SK-N-SH treated with all-trans-retinoic acid at 6 μM for 48 hours (cell line): ENCODE measurements around the gene PDE9A.

Experiments
- ATAC-seq: fragments of 200-7000 bp; cut with Tn5 transposase; 3 replicates; pipeline ENCODE4 v1.9.1; 2020; ENCODE audit warnings: mild to moderate bottlenecking, moderate library complexity
- ARNTL ChIP-seq: fragments of 450-650 bp; formaldehyde crosslinking; IDR thresholded peaks from 2 replicates; pipeline ENCODE4 v1.5.0; 2020; ENCODE audit warnings: low read depth, mild to moderate bottlenecking, moderate library complexity, borderline replicate concordance
- BACH2 ChIP-seq: fragments of 250-450 bp; sonication (Bioruptor Pico); IDR thresholded peaks from 2 replicates; pipeline ENCODE4 v1.9.0; 2021; ENCODE audit warnings: mild to moderate bottlenecking, borderline replicate concordance
- CSDC2 ChIP-seq: fragments of 250-450 bp; sonication (Bioruptor Pico); IDR thresholded peaks from 2 replicates; pipeline ENCODE4 v1.5.0; 2020; ENCODE audit warnings: mild to moderate bottlenecking, moderate library complexity
- ESRRG ChIP-seq: fragments of 250-450 bp; sonication (Bioruptor Pico); IDR thresholded peaks from 2 replicates; pipeline ENCODE4 v1.6.1; 2021; ENCODE audit warnings: mild to moderate bottlenecking
- GLIS3 ChIP-seq: fragments of 250-450 bp; sonication (Bioruptor Pico); IDR thresholded peaks from 2 replicates; pipeline ENCODE4 v1.5.0; 2020; ENCODE audit warnings: mild to moderate bottlenecking, moderate library complexity
- ISL1 ChIP-seq: fragments of 250-450 bp; sonication (Bioruptor Pico); IDR thresholded peaks from 2 replicates; pipeline ENCODE4 v2.1.2; 2022; ENCODE audit warnings: mild to moderate bottlenecking, moderate library complexity
- OSR1 ChIP-seq: fragments of 250-450 bp; sonication (Bioruptor Pico); IDR thresholded peaks from 2 replicates; pipeline ENCODE4 v1.8.0; 2022; ENCODE audit warnings: moderate library complexity, mild to moderate bottlenecking, inconsistent platforms
- PATZ1 ChIP-seq: fragments of 250-450 bp; sonication (Bioruptor Pico); IDR thresholded peaks from 2 replicates; pipeline ENCODE4 v1.8.0; 2020; ENCODE audit warnings: mild to moderate bottlenecking, moderate library complexity, borderline replicate concordance
- PPARA ChIP-seq: fragments of 250-450 bp; sonication (Bioruptor Pico); IDR thresholded peaks from 2 replicates; pipeline ENCODE4 v1.5.0; 2020; ENCODE audit warnings: mild to moderate bottlenecking, borderline replicate concordance
- TCF4 ChIP-seq: fragments of 250-450 bp; sonication (Bioruptor Pico); IDR thresholded peaks from 2 replicates; pipeline ENCODE4 v1.8.0; 2021; ENCODE audit warnings: mild to moderate bottlenecking, moderate library complexity, borderline replicate concordance
- TOX ChIP-seq: fragments of 250-450 bp; sonication (Bioruptor Pico); IDR thresholded peaks from 2 replicates; pipeline ENCODE4 v1.8.0; 2021; ENCODE audit warnings: mild to moderate bottlenecking, moderate library complexity, borderline replicate concordance
- TSHZ2 ChIP-seq: fragments of 250-450 bp; sonication (Bioruptor Pico); IDR thresholded peaks from 2 replicates; pipeline ENCODE4 v1.5.0; 2020; ENCODE audit warnings: mild to moderate bottlenecking, moderate library complexity
- ZC3H10 ChIP-seq: fragments of 250-450 bp; sonication (Bioruptor Pico); IDR thresholded peaks from 2 replicates; pipeline ENCODE4 v1.5.1; 2021; ENCODE audit warnings: mild to moderate bottlenecking, moderate library complexity
- ZFP30 ChIP-seq: fragments of 450-650 bp; formaldehyde crosslinking; IDR thresholded peaks from 2 replicates; pipeline ENCODE4 v1.5.0; 2022; ENCODE audit warnings: mild to moderate bottlenecking, moderate library complexity
- ZNF8 ChIP-seq: fragments of 450-650 bp; formaldehyde crosslinking; IDR thresholded peaks from 2 replicates; pipeline ENCODE4 v1.5.0; 2020; ENCODE audit warnings: mild to moderate bottlenecking, moderate library complexity
- TF ChIP-seq, protein P1 (sequence below): fragments of 250-450 bp; sonication (Bioruptor Pico); IDR thresholded peaks from 2 replicates; pipeline ENCODE4 v1.8.0; 2021; ENCODE audit warnings: low read depth, mild to moderate bottlenecking, moderate library complexity, borderline replicate concordance

Gene PDE9A

GRCh38 chr21:42638266-42638863 is 15.1 kb upstream of the PDE9A start (continued):
- TF ChIP-seq GLIS3 (CRISPR knock-in tag) = no peak
- no peak for TF ChIP-seq OSR1 (CRISPR knock-in tag)
- TF ChIP-seq TCF4 (CRISPR knock-in tag) = no peak

DNA sequence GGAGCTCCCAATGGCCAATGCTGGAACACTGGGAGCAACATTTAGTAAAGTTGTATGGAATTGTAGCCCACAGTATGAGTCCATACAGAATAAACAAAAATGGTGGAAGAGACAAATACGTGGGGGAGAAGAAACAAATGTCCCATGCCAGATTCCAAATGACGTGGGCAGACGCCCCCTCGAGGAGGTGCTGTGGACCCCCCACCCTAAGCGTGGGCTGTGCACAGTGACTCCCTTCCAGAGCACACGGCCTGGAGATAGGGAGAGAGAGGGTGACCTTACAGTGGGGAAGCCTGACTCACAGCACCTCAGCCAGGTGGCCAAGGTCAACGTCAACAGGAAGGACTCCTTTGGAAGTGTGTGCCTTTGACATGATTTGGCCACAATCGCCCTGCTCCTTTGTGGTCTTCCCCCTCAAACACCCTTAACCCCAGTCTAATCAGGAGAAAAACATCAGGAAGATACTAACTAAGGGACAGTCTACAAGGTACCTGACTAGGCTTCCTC is 13.7 kb upstream of the PDE9A start:
- no peak for TF ChIP-seq BACH2 (CRISPR knock-in tag)
- TF ChIP-seq TSHZ2 = no peak
- TF ChIP-seq ZNF8 (CRISPR knock-in tag) = no peak
- no peak for TF ChIP-seq OSR1 (CRISPR knock-in tag)
- no peak for TF ChIP-seq PATZ1 (CRISPR knock-in tag)
- no peak for TF ChIP-seq ESRRG (CRISPR knock-in tag)
- no peak for TF ChIP-seq ZC3H10 (CRISPR knock-in tag)
- TF ChIP-seq ISL1 (CRISPR knock-in tag) = no peak
- ATAC-seq = no peak

- TF ChIP-seq CSDC2 (CRISPR knock-in tag) (no peak), ZFP30 (CRISPR knock-in tag) (no peak), ARNTL (no peak)
- ATAC-seq = no peak
Observed at GRCh38 chr21:42640486-42640885, 12.9 kb upstream of the PDE9A start.

DNA sequence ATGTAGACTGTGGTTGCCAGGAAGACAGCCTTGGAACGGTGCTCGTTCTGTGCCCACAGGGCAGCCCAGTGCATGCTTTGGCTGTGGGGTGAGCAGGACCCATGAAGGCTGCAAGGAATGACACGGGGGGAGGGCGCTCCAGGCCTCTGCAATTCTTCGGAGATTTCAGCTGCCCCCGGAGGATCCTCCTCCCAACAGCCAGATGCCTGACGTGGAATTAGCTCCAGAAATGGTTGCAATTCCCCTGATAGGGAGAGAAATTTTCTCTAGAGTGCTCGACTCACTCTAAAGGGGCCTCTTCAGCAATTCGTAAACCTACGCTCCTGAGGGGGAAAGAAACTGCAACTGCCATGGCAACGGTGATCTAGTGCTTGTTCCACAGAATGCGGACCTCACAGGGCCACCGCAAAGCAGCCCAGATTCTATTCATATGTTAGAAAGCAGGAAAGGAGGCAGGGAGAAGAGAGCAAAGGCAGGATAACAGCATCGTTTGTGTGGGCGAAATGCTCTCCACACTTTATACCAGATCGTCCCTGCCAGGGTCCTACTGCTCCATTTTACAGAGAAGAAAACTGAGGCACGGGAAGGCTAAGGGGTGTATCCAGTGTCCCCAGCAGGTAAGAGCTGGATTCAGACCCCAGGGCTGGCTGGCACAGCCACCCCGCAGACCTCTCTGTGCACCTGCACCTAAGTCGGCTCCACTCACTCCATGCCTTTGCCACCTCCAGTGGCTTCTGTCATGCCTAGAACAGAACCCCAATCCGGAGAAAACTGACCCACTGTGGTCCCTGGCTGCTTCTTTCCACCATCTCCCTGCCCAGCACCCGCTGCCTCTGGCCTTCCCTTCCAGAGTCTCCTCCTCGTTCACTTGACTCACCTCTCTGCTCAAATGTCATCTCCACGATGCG is 11.9 kb upstream of the PDE9A start:
- ATAC-seq = no peak

More for the DNA sequence above, 11.9 kb upstream of the PDE9A start:
- TF ChIP-seq ARNTL = no peak
- no peak for TF ChIP-seq ZC3H10 (CRISPR knock-in tag)
- no peak for TF ChIP-seq PPARA (CRISPR knock-in tag)
- no peak for TF ChIP-seq TOX (CRISPR knock-in tag)
- TF ChIP-seq TSHZ2 = no peak
- no peak for TF ChIP-seq ZFP30 (CRISPR knock-in tag)
- TF ChIP-seq, protein P1, sequence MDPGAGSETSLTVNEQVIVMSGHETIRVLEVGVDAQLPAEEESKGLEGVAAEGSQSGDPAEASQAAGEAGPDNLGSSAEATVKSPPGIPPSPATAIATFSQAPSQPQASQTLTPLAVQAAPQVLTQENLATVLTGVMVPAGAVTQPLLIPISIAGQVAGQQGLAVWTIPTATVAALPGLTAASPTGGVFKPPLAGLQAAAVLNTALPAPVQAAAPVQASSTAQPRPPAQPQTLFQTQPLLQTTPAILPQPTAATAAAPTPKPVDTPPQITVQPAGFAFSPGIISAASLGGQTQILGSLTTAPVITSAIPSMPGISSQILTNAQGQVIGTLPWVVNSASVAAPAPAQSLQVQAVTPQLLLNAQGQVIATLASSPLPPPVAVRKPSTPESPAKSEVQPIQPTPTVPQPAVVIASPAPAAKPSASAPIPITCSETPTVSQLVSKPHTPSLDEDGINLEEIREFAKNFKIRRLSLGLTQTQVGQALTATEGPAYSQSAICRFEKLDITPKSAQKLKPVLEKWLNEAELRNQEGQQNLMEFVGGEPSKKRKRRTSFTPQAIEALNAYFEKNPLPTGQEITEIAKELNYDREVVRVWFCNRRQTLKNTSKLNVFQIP (CRISPR knock-in tag) = no peak
- TF ChIP-seq TCF4 (CRISPR knock-in tag) = no peak
